ENCODE measurements around the gene ITGA3.

GRCh38 chr17:50027172-50027880 is 28.6 kb upstream of the ITGA3 start:
- TF ChIP-seq, protein P1, sequence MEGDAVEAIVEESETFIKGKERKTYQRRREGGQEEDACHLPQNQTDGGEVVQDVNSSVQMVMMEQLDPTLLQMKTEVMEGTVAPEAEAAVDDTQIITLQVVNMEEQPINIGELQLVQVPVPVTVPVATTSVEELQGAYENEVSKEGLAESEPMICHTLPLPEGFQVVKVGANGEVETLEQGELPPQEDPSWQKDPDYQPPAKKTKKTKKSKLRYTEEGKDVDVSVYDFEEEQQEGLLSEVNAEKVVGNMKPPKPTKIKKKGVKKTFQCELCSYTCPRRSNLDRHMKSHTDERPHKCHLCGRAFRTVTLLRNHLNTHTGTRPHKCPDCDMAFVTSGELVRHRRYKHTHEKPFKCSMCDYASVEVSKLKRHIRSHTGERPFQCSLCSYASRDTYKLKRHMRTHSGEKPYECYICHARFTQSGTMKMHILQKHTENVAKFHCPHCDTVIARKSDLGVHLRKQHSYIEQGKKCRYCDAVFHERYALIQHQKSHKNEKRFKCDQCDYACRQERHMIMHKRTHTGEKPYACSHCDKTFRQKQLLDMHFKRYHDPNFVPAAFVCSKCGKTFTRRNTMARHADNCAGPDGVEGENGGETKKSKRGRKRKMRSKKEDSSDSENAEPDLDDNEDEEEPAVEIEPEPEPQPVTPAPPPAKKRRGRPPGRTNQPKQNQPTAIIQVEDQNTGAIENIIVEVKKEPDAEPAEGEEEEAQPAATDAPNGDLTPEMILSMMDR (IDR thresholded peaks at IDR 0.05; ENCODE audit: insufficient read depth, low read length, poor library complexity, severe bottlenecking), result no peak
- TF ChIP-seq EZH2phosphoT487 (conservative IDR thresholded peaks at IDR 0.05; ENCODE audit: low read length), result no peak

All from SU-DHL-6 (cell line).